ENCODE measurements around the gene SCYGR8.

DNA sequence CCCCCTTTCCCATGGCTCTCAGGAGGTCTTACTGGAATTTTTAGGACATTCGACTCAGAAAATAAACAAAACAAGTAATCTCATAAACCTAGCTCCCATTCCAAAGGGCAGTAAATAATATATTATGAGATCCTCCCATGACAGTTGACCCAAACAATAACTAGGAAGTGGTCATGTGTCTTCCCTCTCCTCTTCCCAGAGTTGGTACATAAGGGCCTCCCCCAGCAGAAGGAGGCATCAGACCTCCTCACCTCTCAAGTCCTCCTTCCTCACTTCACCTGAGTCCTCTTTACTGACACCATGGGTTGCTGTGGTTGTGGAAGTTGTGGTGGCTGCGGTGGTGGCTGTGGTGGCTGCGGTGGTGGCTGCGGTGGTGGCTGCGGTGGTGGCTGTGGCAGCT is 17.7 kb upstream of the SCYGR8 start, which contains the start of gene SCYGR7:
- TF ChIP-seq CTCF (IDR thresholded peaks at IDR 0.05): no peak
- TF ChIP-seq EP300 (IDR thresholded peaks at IDR 0.05): no peak
